Uterus (tissue), 4 donors: Measurements from ENCODE around the gene DIPK2A. TPM values are rescaled to one million over a fixed set of nuclear protein-coding genes. Genes with fewer than 3 reads are reported as not detected.

Source experiments
- DNase-seq, 2 donors: peaks; one replicate each; pipeline ENCODE4 v3.0.0-alpha.2; 2019 to 2020
- H3K27ac ChIP-seq, 2 donors: fragments of 200-600 bp; sonication (generic); 1 replicate in 1 of 2; 2 replicates in 1 of 2; pipeline ENCODE4 v1.5.1; 2016 to 2018
- H3K27me3 ChIP-seq, 2 donors: fragments of 200-600 bp; sonication (generic); one replicate each; pipeline ENCODE4 v1.5.1; 2018 to 2019; ENCODE audit warnings: control low read depth in 1 of 2
- H3K36me3 ChIP-seq, 2 donors: fragments of 200-600 bp; sonication (generic); one replicate each; pipeline ENCODE4 v1.5.1; 2019; ENCODE audit warnings: control low read depth in 1 of 2
- H3K4me1 ChIP-seq, 2 donors: fragments of 200-600 bp; sonication (generic); one replicate each; pipeline ENCODE4 v1.5.1; 2018 to 2019; ENCODE audit warnings: control low read depth in 1 of 2
- H3K4me3 ChIP-seq, 2 donors: fragments of 200-600 bp; sonication (generic); 1 replicate in 1 of 2; 2 replicates in 1 of 2; pipeline ENCODE4 v1.5.1; 2018 to 2019; ENCODE audit warnings: mild to moderate bottlenecking in 1 of 2
- H3K9me3 ChIP-seq, 2 donors: fragments of 200-600 bp; sonication (generic); one replicate each; pipeline ENCODE4 v1.5.1; 2019; ENCODE audit warnings: control low read depth in 1 of 2
- CTCF ChIP-seq, 4 experiments: fragments of 200-600 bp in 2 of 4; fragments of 450-650 bp in 2 of 4; sonication (generic) in 2 of 4; IDR thresholded peaks; one replicate each; pipeline ENCODE4 v1.5.1; 2016 to 2019; ENCODE audit warnings: antibody characterized with exemption in 4 of 4, mild to moderate bottlenecking in 2 of 4, moderate library complexity in 1 of 4
- POLR2A ChIP-seq, 2 donors: fragments of 450-650 bp; IDR thresholded peaks; one replicate each; pipeline ENCODE4 v1.6.1; 2016; ENCODE audit warnings: antibody characterized with exemption in 2 of 2, mild to moderate bottlenecking in 1 of 2, moderate library complexity in 1 of 2
- intact Hi-C: fragments of 100-400 bp; cut with DNase I; formaldehyde crosslinking; loops from one replicate; pipeline ENCODE4 v1.15.1; 2023; ENCODE audit warnings: low total_unique reads
- total RNA-seq, 4 donors: library from RNA; depleted of rRNA in 3 of 4; stranded (reverse); fragments of >200 nt in 3 of 4; gene quantifications; one replicate each; pipeline versions ENCODE4 v1.1.0 to v1.2.4, GENCODE V29; 2014 to 2023
- donor health status: DM: yes; HTN: yes; CAD: no.

Gene DIPK2A
- total RNA-seq, 4 donors from 2014 or later = 10.0 to 102 (median 34.3) TPM

DNA sequence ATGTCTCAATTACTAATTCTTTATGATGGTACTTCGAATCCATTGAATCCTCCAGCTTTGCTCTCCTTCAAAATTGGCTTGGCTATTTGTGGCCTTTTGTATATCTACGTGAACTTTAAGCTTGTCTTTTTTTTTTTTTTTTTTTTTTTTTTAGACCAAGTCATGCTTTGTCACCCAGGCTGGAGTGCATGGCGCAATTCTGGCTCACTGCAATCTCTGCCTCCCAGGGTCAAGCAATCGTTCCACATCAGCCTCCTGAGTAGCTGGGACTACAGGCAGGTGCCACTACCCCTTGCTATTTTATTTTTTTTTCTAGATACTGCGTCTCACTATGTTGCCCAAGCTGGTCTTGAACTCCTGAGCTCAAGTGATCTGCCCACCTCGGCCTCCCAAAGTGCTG, 7.7 kb upstream of the DIPK2A start:
- no peak for TF ChIP-seq POLR2A (IDR thresholded peaks at IDR 0.05)
- no peak for TF ChIP-seq CTCF (IDR thresholded peaks at IDR 0.05)

GRCh38 chr3:143970773-143971358, 757 bp upstream of the DIPK2A start:
- no peaks in the 10 kb centered on the region for H3K27me3 ChIP-seq
- peak overlapping the region; percentile 94 to 98 for H3K27ac ChIP-seq
- no peaks in the 10 kb centered on the region for H3K36me3 ChIP-seq
- peak overlapping the region; percentile 71 to 94 for H3K4me3 ChIP-seq
- peak in 1 of 4 experiments; percentile 26 for TF ChIP-seq CTCF (IDR thresholded peaks at IDR 0.05)
- TF ChIP-seq POLR2A (IDR thresholded peaks at IDR 0.05) = peak in 1 of 2 donors; percentile 32
- peak; percentile 48 to 49 for DNase-seq
- no peaks in the 10 kb centered on the region for H3K9me3 ChIP-seq
- H3K4me1 ChIP-seq = no peaks in the 10 kb centered on the region
- intact Hi-C loops = no loop called here

More for the DNA sequence above, 7.7 kb upstream of the DIPK2A start:
- Histone ChIP-seq H3K36me3 (no peaks in the 10 kb centered on the region), H3K4me1 (no peaks in the 10 kb centered on the region), H3K27me3 (no peaks in the 10 kb centered on the region), H3K27ac (no peak overlapping the region), H3K9me3 (no peaks in the 10 kb centered on the region), H3K4me3 (no peak overlapping the region)
- DNase-seq = no peak
- intact Hi-C loops = no loop called here

DNA sequence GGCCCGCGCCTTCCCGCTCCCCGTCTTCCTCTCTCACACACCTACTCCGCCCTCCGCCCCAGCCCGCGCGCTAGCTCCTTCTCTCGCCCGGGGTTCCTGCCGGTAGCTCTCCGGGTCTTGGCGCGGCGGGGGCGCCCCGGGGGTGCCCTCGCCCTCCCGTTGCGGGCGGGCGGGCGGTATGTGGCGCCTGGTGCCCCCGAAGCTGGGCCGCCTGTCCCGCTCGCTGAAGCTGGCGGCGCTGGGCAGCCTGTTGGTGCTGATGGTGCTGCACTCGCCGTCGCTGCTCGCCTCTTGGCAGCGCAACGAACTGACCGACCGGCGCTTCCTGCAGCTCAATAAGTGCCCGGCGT, 507 bp downstream of the DIPK2A start:
- Histone ChIP-seq H3K4me1 (no peaks in the 10 kb centered on the region), H3K9me3 (no peaks in the 10 kb centered on the region), H3K27ac (peak overlapping the region; percentile 94 to 98), H3K27me3 (no peaks in the 10 kb centered on the region), H3K4me3 (peak overlapping the region; percentile 71 to 94), H3K36me3 (no peaks in the 10 kb centered on the region)
- intact Hi-C loops = no loop called here
- TF ChIP-seq POLR2A (IDR thresholded peaks at IDR 0.05) = no peak
- TF ChIP-seq CTCF (IDR thresholded peaks at IDR 0.05) = no peak
- DNase-seq = no peak

DNA sequence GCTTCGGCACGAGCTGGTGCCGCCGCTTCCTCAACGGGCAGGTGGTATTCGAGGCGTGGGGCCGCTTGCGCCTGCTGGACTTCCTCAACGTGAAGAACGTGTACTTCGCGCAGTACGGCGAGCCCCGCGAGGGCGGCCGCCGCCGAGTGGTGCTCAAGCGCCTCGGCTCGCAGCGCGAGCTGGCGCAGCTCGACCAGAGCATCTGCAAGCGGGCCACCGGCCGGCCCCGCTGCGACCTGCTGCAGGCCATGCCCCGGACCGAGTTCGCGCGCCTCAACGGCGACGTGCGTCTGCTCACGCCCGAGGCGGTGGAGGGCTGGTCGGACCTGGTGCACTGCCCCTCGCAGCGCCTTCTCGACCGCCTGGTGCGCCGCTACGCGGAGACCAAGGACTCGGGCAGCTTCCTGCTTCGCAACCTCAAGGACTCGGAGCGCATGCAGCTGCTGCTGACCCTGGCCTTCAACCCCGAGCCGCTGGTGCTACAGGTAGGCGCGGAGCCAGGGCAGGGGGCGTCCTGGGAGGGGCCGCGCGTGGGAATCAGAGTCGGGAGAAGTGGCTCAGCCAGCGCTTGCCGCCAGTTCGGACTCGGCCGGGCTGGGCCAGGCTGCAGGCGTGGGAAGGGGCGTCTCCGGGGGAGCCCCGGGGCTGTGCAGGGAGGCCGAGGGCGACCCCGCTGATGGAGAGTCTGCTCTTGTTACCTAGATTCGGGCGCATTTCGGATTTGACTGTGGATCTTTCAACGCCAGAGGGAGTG, 1.1 kb downstream of the DIPK2A start:
- H3K27ac ChIP-seq = peak overlapping the region; percentile 94 to 98
- no peaks in the 10 kb centered on the region for H3K27me3 ChIP-seq
- intact Hi-C loops = no loop called here
- H3K4me3 ChIP-seq = peak overlapping the region; percentile 71 to 94
- DNase-seq = peak; percentile 58 to 64
- H3K4me1 ChIP-seq = no peaks in the 10 kb centered on the region
- peak in 3 of 4 experiments; percentile 36 to 47 (median 45) for TF ChIP-seq CTCF (IDR thresholded peaks at IDR 0.05)
- TF ChIP-seq POLR2A (IDR thresholded peaks at IDR 0.05) = no peak
- H3K9me3 ChIP-seq = no peaks in the 10 kb centered on the region
- no peaks in the 10 kb centered on the region for H3K36me3 ChIP-seq
